ENCODE results near the gene SSR1. TPM values are rescaled to one million over a fixed set of nuclear protein-coding genes. Genes with fewer than 3 reads are reported as not detected.

SSR1 gene
- total and polyA plus RNA-seq, 2 of the 13 experiments (the other 11 are each of a cell fraction or from before 2014, with no cell fraction given), result 203 to 243 TPM

DNA sequence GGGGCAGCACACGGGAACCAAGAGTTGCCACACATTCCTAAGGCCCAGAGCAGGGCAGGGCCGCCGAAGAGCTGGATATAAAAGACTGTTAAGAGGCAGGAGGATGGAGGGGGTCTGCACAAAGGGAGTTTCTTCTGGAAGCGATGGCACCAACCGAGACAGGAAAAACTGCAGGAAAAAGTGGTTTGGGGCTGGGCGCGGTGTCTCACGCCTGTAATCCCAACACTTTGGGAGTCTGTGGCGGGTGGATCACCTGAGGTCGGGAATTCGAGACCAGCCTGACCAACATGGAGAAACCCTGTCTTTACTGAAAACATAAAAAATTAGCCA is 41.8 kb downstream of the SSR1 start (continued):
- TF ChIP-seq, protein P1, sequence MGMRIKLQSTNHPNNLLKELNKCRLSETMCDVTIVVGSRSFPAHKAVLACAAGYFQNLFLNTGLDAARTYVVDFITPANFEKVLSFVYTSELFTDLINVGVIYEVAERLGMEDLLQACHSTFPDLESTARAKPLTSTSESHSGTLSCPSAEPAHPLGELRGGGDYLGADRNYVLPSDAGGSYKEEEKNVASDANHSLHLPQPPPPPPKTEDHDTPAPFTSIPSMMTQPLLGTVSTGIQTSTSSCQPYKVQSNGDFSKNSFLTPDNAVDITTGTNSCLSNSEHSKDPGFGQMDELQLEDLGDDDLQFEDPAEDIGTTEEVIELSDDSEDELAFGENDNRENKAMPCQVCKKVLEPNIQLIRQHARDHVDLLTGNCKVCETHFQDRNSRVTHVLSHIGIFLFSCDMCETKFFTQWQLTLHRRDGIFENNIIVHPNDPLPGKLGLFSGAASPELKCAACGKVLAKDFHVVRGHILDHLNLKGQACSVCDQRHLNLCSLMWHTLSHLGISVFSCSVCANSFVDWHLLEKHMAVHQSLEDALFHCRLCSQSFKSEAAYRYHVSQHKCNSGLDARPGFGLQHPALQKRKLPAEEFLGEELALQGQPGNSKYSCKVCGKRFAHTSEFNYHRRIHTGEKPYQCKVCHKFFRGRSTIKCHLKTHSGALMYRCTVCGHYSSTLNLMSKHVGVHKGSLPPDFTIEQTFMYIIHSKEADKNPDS (CRISPR knock-in tag; IDR thresholded peaks at IDR 0.05), result no peak
- TF ChIP-seq, protein P2, sequence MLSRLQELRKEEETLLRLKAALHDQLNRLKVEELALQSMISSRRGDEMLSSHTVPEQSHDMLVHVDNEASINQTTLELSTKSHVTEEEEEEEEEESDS (CRISPR knock-in tag; IDR thresholded peaks at IDR 0.05; ENCODE audit: borderline replicate concordance), result 0 out of 2 replicates have a peak, but pooled peaks have one; percentile 13
- peak; percentile 78; the same call in 1 of the 2 replicates for TF ChIP-seq NRL (CRISPR knock-in tag; IDR thresholded peaks at IDR 0.05; ENCODE audit: borderline replicate concordance)
- no peak for TF ChIP-seq ZNF251 (CRISPR knock-in tag; IDR thresholded peaks at IDR 0.05)
- TF ChIP-seq, protein P3, sequence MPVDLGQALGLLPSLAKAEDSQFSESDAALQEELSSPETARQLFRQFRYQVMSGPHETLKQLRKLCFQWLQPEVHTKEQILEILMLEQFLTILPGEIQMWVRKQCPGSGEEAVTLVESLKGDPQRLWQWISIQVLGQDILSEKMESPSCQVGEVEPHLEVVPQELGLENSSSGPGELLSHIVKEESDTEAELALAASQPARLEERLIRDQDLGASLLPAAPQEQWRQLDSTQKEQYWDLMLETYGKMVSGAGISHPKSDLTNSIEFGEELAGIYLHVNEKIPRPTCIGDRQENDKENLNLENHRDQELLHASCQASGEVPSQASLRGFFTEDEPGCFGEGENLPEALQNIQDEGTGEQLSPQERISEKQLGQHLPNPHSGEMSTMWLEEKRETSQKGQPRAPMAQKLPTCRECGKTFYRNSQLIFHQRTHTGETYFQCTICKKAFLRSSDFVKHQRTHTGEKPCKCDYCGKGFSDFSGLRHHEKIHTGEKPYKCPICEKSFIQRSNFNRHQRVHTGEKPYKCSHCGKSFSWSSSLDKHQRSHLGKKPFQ (CRISPR knock-in tag; IDR thresholded peaks at IDR 0.05; ENCODE audit: insufficient replicate concordance), result peak; percentile 8
- 0 out of 2 replicates have a peak, but pooled peaks have one; percentile 11 for TF ChIP-seq ZNF563 (CRISPR knock-in tag; IDR thresholded peaks at IDR 0.05)
- TF ChIP-seq, protein P4, sequence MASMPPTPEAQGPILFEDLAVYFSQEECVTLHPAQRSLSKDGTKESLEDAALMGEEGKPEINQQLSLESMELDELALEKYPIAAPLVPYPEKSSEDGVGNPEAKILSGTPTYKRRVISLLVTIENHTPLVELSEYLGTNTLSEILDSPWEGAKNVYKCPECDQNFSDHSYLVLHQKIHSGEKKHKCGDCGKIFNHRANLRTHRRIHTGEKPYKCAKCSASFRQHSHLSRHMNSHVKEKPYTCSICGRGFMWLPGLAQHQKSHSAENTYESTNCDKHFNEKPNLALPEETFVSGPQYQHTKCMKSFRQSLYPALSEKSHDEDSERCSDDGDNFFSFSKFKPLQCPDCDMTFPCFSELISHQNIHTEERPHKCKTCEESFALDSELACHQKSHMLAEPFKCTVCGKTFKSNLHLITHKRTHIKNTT (CRISPR knock-in tag; IDR thresholded peaks at IDR 0.05), result no peak
- 0 out of 2 replicates have a peak, but pooled peaks have one; percentile 13 for TF ChIP-seq ZSCAN25 (CRISPR knock-in tag; IDR thresholded peaks at IDR 0.05)
- no peak for TF ChIP-seq ZNF776 (CRISPR knock-in tag; IDR thresholded peaks at IDR 0.05)
- TF ChIP-seq, protein P5, sequence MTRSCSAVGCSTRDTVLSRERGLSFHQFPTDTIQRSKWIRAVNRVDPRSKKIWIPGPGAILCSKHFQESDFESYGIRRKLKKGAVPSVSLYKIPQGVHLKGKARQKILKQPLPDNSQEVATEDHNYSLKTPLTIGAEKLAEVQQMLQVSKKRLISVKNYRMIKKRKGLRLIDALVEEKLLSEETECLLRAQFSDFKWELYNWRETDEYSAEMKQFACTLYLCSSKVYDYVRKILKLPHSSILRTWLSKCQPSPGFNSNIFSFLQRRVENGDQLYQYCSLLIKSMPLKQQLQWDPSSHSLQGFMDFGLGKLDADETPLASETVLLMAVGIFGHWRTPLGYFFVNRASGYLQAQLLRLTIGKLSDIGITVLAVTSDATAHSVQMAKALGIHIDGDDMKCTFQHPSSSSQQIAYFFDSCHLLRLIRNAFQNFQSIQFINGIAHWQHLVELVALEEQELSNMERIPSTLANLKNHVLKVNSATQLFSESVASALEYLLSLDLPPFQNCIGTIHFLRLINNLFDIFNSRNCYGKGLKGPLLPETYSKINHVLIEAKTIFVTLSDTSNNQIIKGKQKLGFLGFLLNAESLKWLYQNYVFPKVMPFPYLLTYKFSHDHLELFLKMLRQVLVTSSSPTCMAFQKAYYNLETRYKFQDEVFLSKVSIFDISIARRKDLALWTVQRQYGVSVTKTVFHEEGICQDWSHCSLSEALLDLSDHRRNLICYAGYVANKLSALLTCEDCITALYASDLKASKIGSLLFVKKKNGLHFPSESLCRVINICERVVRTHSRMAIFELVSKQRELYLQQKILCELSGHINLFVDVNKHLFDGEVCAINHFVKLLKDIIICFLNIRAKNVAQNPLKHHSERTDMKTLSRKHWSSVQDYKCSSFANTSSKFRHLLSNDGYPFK (CRISPR knock-in tag; IDR thresholded peaks at IDR 0.05; ENCODE audit: borderline replicate concordance), result peak; percentile 13; the same call in 1 of the 2 replicates
- no peak for TF ChIP-seq STAG1 (CRISPR knock-in tag; IDR thresholded peaks at IDR 0.05)
- TF ChIP-seq ERF (CRISPR knock-in tag; IDR thresholded peaks at IDR 0.05), result no peak
- TF ChIP-seq KLF12 (CRISPR knock-in tag; IDR thresholded peaks at IDR 0.05; ENCODE audit: borderline replicate concordance), result 0 out of 2 replicates have a peak, but pooled peaks have one; percentile 3
- no peak for TF ChIP-seq NFIB (CRISPR knock-in tag; IDR thresholded peaks at IDR 0.05; ENCODE audit: borderline replicate concordance)
